Thyroid gland (tissue), 4 donors: Measurements from ENCODE around the gene CDH19. TPM values are rescaled to one million over a fixed set of nuclear protein-coding genes. Genes with fewer than 3 reads are reported as not detected.
"Not testable (repeated sequence)": the region's sequence is repeated elsewhere in the genome, so short reads cannot be mapped to it uniquely, and the experiment has no call there.

Experiments used
- DNase-seq, 2 donors: peaks; one replicate each; pipeline ENCODE4 v3.0.0-alpha.2; 2019
- H3K27ac ChIP-seq, 3 donors: fragments of 200-600 bp; sonication (generic); 1 replicate in 2 of 3; 2 replicates in 1 of 3; pipeline ENCODE4 v1.5.1; 2016 to 2019; ENCODE audit warnings: mild to moderate bottlenecking in 1 of 3, moderate library complexity in 1 of 3
- H3K27me3 ChIP-seq: fragments of 200-600 bp; sonication (generic); one replicate; pipeline ENCODE4 v1.5.1; 2019
- H3K36me3 ChIP-seq, 2 donors: fragments of 200-600 bp; sonication (generic); one replicate each; pipeline ENCODE4 v1.5.1; 2016 to 2019
- H3K4me1 ChIP-seq, 2 donors: fragments of 200-600 bp; sonication (generic); one replicate each; pipeline ENCODE4 v1.5.1; 2017 to 2019
- H3K4me3 ChIP-seq, 3 donors: fragments of 200-600 bp; sonication (generic); replicated peaks in 1 of 3; 1 replicate in 2 of 3; 2 replicates in 1 of 3; pipeline ENCODE4 v1.5.1; 2016; ENCODE audit warnings: mild to moderate bottlenecking in 1 of 3
- H3K9me3 ChIP-seq: fragments of 200-600 bp; sonication (generic); one replicate; pipeline ENCODE4 v1.5.1; 2017
- CTCF ChIP-seq, 6 experiments: fragments of 200-600 bp in 3 of 6; fragments of 450-650 bp in 3 of 6; sonication (generic) in 3 of 6; IDR thresholded peaks; one replicate each; pipeline ENCODE4 v1.5.1; 2016 to 2019; ENCODE audit warnings: antibody characterized with exemption in 6 of 6, mild to moderate bottlenecking in 2 of 6, inconsistent platforms in 1 of 6, moderate library complexity in 1 of 6
- POLR2A ChIP-seq, 2 donors: fragments of 450-650 bp; IDR thresholded peaks; one replicate each; pipeline ENCODE4 v1.6.1; 2017; ENCODE audit warnings: antibody characterized with exemption in 2 of 2, mild to moderate bottlenecking in 2 of 2, moderate library complexity in 1 of 2
- WGBS, 2 donors: methylation state at CpG; one replicate each; pipeline ENCODE4 v1.1.5; 2017; 5-methylcytosine and 5-hydroxymethylcytosine counted together
- intact Hi-C: fragments of 100-400 bp; cut with DNase I; formaldehyde crosslinking; loops from one replicate; pipeline ENCODE4 v1.15.1; 2023
- total RNA-seq, 4 donors: library from RNA; depleted of rRNA; stranded (reverse); fragments of >200 nt; gene quantifications; one replicate each; pipeline ENCODE4 v1.2.3, GENCODE V29; 2016

Gene CDH19
- total RNA-seq, 4 donors from 2014 or later, result 0.78 to 4.7 (median 2.2) TPM

GRCh38 chr18:66495844-66496243 lies 108.0 kb downstream of the CDH19 start:
- no peak overlapping the region for H3K4me3 ChIP-seq
- H3K36me3 ChIP-seq, result no peaks in the 10 kb centered on the region
- DNase-seq, result peak; percentile 80
- H3K27ac ChIP-seq, result no peak overlapping the region
- intact Hi-C loops, result no loop called here
- H3K27me3 ChIP-seq, result no peaks in the 10 kb centered on the region
- TF ChIP-seq CTCF (IDR thresholded peaks at IDR 0.05) (peak in 5 of 6 experiments; percentile 18 to 79 (median 63)), POLR2A (IDR thresholded peaks at IDR 0.05) (no peak)
- 33 to 35% methylated on average over 3 of the region's 3 CpGs for WGBS, 2 donors
- no peaks in the 10 kb centered on the region for H3K4me1 ChIP-seq
- H3K9me3 ChIP-seq, result no peaks in the 10 kb centered on the region

- intact Hi-C loops, result no loop called here
- H3K27me3 ChIP-seq, result no peaks in the 10 kb centered on the region
- H3K9me3 ChIP-seq, result no peaks in the 10 kb centered on the region
- TF ChIP-seq CTCF (IDR thresholded peaks at IDR 0.05), result no peak
- TF ChIP-seq POLR2A (IDR thresholded peaks at IDR 0.05), result no peak
- H3K36me3 ChIP-seq, result no peaks in the 10 kb centered on the region
- no peak overlapping the region for H3K4me3 ChIP-seq
- no peaks in the 10 kb centered on the region for H3K4me1 ChIP-seq
- no peak overlapping the region for H3K27ac ChIP-seq
- 84 to 94% methylated on average over 3 of the region's 3 CpGs for WGBS, 2 donors
- DNase-seq, result no peak
These were observed 130.0 kb downstream of the CDH19 start for GRCh38 chr18:66473882-66474281.

GRCh38 chr18:66466184-66466583 lies 137.7 kb downstream of the CDH19 start:
- H3K4me3 ChIP-seq, intact Hi-C loops, H3K9me3 ChIP-seq, H3K27ac ChIP-seq, H3K4me1 ChIP-seq, DNase-seq, H3K36me3 ChIP-seq, H3K27me3 ChIP-seq: not testable (repeated sequence)
- 87 to 91% methylated on average over 5 of the region's 5 CpGs for WGBS, 2 donors

GRCh38 chr18:66461344-66461743 lies 142.5 kb downstream of the CDH19 start:
- DNase-seq, result no peak
- WGBS, 2 donors, result 72 to 84% methylated on average over 3 of the region's 3 CpGs
- Histone ChIP-seq H3K27ac (no peak overlapping the region), H3K36me3 (no peaks in the 10 kb centered on the region), H3K4me1 (no peaks in the 10 kb centered on the region), H3K4me3 (no peak overlapping the region), H3K27me3 (no peaks in the 10 kb centered on the region), H3K9me3 (no peaks in the 10 kb centered on the region)
- intact Hi-C loops, result no loop called here
- TF ChIP-seq POLR2A (IDR thresholded peaks at IDR 0.05), result no peak
- TF ChIP-seq CTCF (IDR thresholded peaks at IDR 0.05), result no peak

- intact Hi-C loops, result no loop called here
- no peak for TF ChIP-seq POLR2A (IDR thresholded peaks at IDR 0.05)
- TF ChIP-seq CTCF (IDR thresholded peaks at IDR 0.05), result no peak
- 59 to 63% methylated on average over 1 of the region's 1 CpG for WGBS, 2 donors
These were observed 146.6 kb downstream of the CDH19 start for GRCh38 chr18:66457245-66457644.

More at GRCh38 chr18:66457245-66457644, 146.6 kb downstream of the CDH19 start:
- no peak overlapping the region for H3K4me3 ChIP-seq
- no peak overlapping the region for H3K27ac ChIP-seq
- H3K9me3 ChIP-seq, result no peaks in the 10 kb centered on the region
- H3K27me3 ChIP-seq, result no peaks in the 10 kb centered on the region
- H3K4me1 ChIP-seq, result no peaks in the 10 kb centered on the region
- H3K36me3 ChIP-seq, result no peaks in the 10 kb centered on the region
- no peak for DNase-seq
